Spleen (tissue), 7 donors: Measurements from ENCODE around the gene DCTN3.

ENCODE experiments used
- CTCF ChIP-seq, 11 experiments: fragments of 200-600 bp in 7 of 11; fragments of 450-650 bp in 4 of 11; sonication (generic) in 4 of 11; IDR thresholded peaks in 8 of 11; conservative IDR thresholded peaks in 3 of 11; 1 replicate in 7 of 11; 2 replicates in 4 of 11; pipeline versions ENCODE4 v1.4.0 to v1.8.0; 2016 to 2021; ENCODE audit warnings: antibody characterized with exemption in 11 of 11, inconsistent platforms in 4 of 11, mild to moderate bottlenecking in 1 of 11
- POLR2AphosphoS5 ChIP-seq, 3 donors: sonication (generic); formaldehyde crosslinking; IDR thresholded peaks; one replicate each; pipeline ENCODE4 v1.5.1; 2017; ENCODE audit warnings: antibody characterized with exemption in 3 of 3
- donor health status: DM: no; HTN: no; CAD: no; lungs with moderate emphysema.
- donor health status: DM: no; HTN: no; CAD: no.
- donor health status: DM: no; HTN: no; CAD: no.

GRCh38 chr9:34576597-34577399 is 43.5 kb downstream of the DCTN3 start:
- TF ChIP-seq CTCF (IDR thresholded peaks at IDR 0.05 in 8 of 11, conservative IDR thresholded peaks at IDR 0.05 in 3 of 11) (no peak), POLR2AphosphoS5 (IDR thresholded peaks at IDR 0.05) (no peak)
